HFFc6 (cell line): ENCODE data around the gene GPC6. TPM values are rescaled to one million over a fixed set of nuclear protein-coding genes. Genes with fewer than 3 reads are reported as not detected.

Experiments used
- DNase-seq: peaks from one replicate; pipeline ENCODE4 v3.0.0-alpha.2; 2018
- H3K27ac Mint-ChIP-seq: 2 replicates; pipeline ENCODE4 v1.8.0; 2020; ENCODE audit warnings: mild to moderate bottlenecking, mixed read lengths
- H3K27me3 Mint-ChIP-seq: 2 replicates; pipeline ENCODE4 v1.8.0; 2021; ENCODE audit warnings: mild to moderate bottlenecking, moderate library complexity, mixed read lengths; ENCODE audit not compliant: insufficient read depth
- H3K36me3 Mint-ChIP-seq: 2 replicates; pipeline ENCODE4 v1.8.0; 2021; ENCODE audit warnings: low read depth, mixed read lengths
- H3K4me1 Mint-ChIP-seq: 2 replicates; pipeline ENCODE4 v1.8.0; 2020; ENCODE audit warnings: low read depth, mixed read lengths
- H3K4me3 Mint-ChIP-seq: 2 replicates; pipeline ENCODE4 v1.8.0; 2020; ENCODE audit warnings: mild to moderate bottlenecking, moderate library complexity, mixed read lengths
- H3K9me3 Mint-ChIP-seq: 2 replicates; pipeline ENCODE4 v1.8.0; 2020; ENCODE audit warnings: mild to moderate bottlenecking, mixed read lengths
- total RNA-seq, 6 experiments: library from RNA; stranded (reverse); fragmentation: NEBNext Ultra II Directional; extraction: Animal tissue kit (Norgen Biotek cat#: 25700); gene quantifications; 2 replicates in 1 of 6; 3 replicates in 5 of 6; pipeline ENCODE4 v1.2.3, GENCODE V29; 2021
- TF ChIP-seq, protein P1 (sequence below): fragments of 200-600 bp; sonication (generic); IDR thresholded peaks from 2 replicates; pipeline ENCODE4 v1.5.0; 2021; ENCODE audit warnings: antibody characterized with exemption, mild to moderate bottlenecking

GPC6 gene
- total RNA-seq, 6 experiments from 2014 or later = 3.0 to 5.3 (median 4.4) TPM

DNA sequence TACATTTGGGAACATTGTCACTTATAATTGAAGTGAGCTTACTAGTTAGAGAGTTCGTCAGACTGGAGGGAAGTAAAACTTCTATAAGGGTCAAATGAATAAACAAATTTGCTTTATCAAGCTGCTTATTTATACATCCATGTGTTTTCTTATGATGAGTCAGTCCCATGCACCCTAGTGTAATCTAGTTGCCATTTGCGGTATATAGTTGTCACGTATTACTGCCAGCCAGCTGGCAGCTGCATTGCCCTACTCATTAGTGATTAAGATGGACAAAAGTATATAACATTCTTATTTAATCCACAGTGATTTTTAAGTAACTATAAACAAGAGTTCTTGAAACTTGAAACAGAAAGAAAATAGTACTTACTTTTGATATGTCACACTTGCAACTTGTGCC is 182.4 kb downstream of the GPC6 start:
- Mint-ChIP-seq H3K27ac (no peak overlapping the region), H3K9me3 (no peaks in the 10 kb centered on the region), H3K27me3 (no peaks in the 10 kb centered on the region), H3K4me1 (no peaks in the 10 kb centered on the region), H3K36me3 (no peaks in the 10 kb centered on the region), H3K4me3 (no peak overlapping the region)
- no peak for DNase-seq
- TF ChIP-seq, protein P1, sequence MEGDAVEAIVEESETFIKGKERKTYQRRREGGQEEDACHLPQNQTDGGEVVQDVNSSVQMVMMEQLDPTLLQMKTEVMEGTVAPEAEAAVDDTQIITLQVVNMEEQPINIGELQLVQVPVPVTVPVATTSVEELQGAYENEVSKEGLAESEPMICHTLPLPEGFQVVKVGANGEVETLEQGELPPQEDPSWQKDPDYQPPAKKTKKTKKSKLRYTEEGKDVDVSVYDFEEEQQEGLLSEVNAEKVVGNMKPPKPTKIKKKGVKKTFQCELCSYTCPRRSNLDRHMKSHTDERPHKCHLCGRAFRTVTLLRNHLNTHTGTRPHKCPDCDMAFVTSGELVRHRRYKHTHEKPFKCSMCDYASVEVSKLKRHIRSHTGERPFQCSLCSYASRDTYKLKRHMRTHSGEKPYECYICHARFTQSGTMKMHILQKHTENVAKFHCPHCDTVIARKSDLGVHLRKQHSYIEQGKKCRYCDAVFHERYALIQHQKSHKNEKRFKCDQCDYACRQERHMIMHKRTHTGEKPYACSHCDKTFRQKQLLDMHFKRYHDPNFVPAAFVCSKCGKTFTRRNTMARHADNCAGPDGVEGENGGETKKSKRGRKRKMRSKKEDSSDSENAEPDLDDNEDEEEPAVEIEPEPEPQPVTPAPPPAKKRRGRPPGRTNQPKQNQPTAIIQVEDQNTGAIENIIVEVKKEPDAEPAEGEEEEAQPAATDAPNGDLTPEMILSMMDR = no peak

DNA sequence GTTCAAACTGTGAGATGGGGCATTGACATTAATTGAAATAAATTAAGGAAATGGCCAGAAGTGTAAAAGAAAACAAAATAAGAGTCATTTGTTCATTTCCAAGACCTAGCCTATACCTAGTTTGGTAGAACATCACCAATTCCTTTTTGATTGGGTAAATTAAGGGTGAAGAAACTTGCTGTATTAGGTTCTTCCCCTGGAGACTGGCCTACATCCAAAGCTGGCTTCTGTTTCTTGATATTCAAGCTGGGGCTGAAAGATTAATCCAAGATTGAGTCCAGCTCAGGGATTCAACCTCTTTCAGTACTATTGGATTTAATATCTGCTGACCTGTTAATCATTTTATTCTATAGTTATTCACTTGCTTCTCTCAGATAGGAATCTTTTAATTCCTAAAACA is 183.2 kb downstream of the GPC6 start:
- Mint-ChIP-seq H3K4me3 (no peak overlapping the region), H3K9me3 (no peaks in the 10 kb centered on the region), H3K27ac (no peak overlapping the region), H3K27me3 (no peaks in the 10 kb centered on the region), H3K4me1 (no peaks in the 10 kb centered on the region), H3K36me3 (no peaks in the 10 kb centered on the region)
- TF ChIP-seq, protein P1 = no peak
- DNase-seq = no peak

DNA sequence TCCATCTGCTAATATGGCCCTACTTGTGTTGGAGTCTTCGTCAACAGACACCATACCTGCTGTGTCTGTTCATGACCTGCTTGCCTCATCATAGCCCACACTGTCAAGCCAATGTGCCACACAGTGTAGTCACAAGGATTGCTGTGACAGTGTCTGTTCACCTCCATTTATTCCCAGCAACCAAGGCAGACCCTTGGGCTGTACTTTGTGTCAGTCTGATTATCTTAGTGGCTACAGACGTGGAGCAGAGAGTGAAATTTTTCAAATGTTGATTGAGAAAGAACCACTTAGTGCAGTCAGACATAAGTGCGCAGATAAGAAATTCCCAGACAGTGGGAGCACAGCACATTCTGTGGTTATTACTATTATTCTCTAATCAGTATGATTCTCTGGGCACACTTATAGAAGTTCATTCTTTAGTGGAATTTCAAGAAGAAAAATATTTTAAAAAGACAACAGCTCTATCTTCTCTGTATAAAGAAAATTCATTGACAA is 184.6 kb downstream of the GPC6 start:
- TF ChIP-seq, protein P1 = no peak
- Mint-ChIP-seq H3K4me1 (no peaks in the 10 kb centered on the region), H3K36me3 (no peaks in the 10 kb centered on the region), H3K27ac (no peak overlapping the region), H3K27me3 (no peaks in the 10 kb centered on the region), H3K4me3 (no peak overlapping the region), H3K9me3 (no peaks in the 10 kb centered on the region)
- no peak for DNase-seq

DNA sequence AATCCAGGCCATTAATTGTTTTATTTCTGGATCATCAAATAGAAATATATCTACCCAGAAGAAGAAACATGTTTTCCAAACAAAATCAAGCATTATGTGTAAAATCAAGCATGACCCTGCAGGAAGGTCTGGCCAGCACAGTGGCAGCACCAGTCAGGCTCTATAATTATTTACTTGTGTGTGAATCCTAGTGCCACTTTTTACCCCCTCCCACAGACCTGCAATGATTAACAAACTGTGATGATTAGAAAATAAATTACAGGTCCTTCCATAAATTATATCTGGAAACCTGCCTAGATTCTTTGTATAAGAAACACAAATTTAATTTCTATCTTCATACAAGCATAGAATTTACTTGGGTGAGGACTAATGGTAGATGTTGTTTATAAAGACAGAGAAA is 186.1 kb downstream of the GPC6 start:
- Mint-ChIP-seq H3K27me3 (no peaks in the 10 kb centered on the region), H3K9me3 (no peaks in the 10 kb centered on the region), H3K27ac (no peak overlapping the region), H3K36me3 (no peaks in the 10 kb centered on the region), H3K4me3 (no peak overlapping the region), H3K4me1 (0 out of 2 replicates have a peak, but pooled peaks cover 5% of the 10 kb centered on the region)
- TF ChIP-seq, protein P1 = no peak
- no peak for DNase-seq

DNA sequence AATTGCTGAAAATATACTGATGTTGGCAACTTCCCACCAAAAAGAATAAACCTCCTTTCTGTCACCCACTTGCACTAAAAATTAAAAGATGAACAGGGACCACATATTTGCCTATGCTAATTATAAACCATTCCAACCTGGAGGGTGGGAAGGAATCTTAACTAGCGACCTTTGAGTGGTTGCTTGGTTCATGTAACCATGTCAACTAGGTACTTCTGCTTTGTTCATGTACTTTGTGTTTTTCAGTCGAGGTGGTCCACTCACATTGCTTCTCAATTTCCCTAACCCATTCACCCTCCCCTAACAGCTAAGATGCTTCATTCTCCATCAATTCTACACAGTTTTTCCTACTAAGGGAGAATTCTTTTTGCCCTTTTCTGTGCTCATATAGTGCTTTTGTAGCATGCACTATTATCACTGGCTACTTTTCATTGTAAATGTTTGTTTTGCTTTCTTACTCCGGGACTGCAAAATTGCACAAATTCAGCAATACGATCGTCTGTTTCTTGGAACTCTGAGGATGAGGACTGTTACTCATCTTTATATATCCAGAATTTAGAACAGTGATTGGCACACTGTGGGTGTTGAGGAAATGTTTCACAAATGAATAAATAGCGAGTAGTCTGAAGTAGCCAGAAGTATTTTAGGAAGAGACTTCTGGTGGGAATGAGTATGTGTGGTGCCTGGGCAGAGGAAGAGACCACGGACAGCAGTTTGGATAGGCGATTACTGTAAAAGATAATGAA is 187.5 kb downstream of the GPC6 start:
- H3K4me3 Mint-ChIP-seq = no peak overlapping the region
- DNase-seq = no peak

More for the DNA sequence above, 187.5 kb downstream of the GPC6 start:
- no peak overlapping the region for H3K27ac Mint-ChIP-seq
- H3K9me3 Mint-ChIP-seq = no peaks in the 10 kb centered on the region
- no peaks in the 10 kb centered on the region for H3K27me3 Mint-ChIP-seq
- TF ChIP-seq, protein P1 = no peak
- no peaks in the 10 kb centered on the region for H3K36me3 Mint-ChIP-seq
- H3K4me1 Mint-ChIP-seq = 0 out of 2 replicates have a peak, but pooled peaks cover 5% of the 10 kb centered on the region
